ENCODE results near the gene C1QTNF3. TPM values are rescaled to one million over a fixed set of nuclear protein-coding genes. Genes with fewer than 3 reads are reported as not detected.

The C1QTNF3 gene
- total and polyA plus RNA-seq, 2 donors (not counting 1 experiment from before 2014, with no cell fraction given), result 6.6 to 11.9 TPM

- POLR2A ChIA-PET, result no interaction called here
- Mint-ChIP-seq H3K27me3 (no peaks in the 10 kb centered on the region), H3K27ac (no peak overlapping the region), H3K9me3 (ENCODE audit: insufficient read depth) (no peaks in the 10 kb centered on the region), H3K4me1 (no peaks in the 10 kb centered on the region), H3K4me3 (no peak overlapping the region)
- TF ChIP-seq EZH2 (IDR thresholded peaks at IDR 0.05; ENCODE audit: borderline replicate concordance, insufficient read depth, low read depth, low read length, poor library complexity, severe bottlenecking) (no peak), CTCF (IDR thresholded peaks at IDR 0.05) (no peak)
- H3K9ac ChIP-seq (ENCODE audit: low read length), result no peak overlapping the region
- peaks cover 2 to 15% of the 10 kb centered on the region in 2 experiments for H3K36me3 ChIP-seq (replicated peaks in 1 of 2; ENCODE audit: control extremely low read depth in 1 of 2, control insufficient read depth in 1 of 2, extremely low read depth in 1 of 2, insufficient read depth in 2 of 2, low read length in 1 of 2)
- H3K79me2 ChIP-seq (ENCODE audit: control insufficient read depth, insufficient read depth, low read length), result no peaks in the 10 kb centered on the region
- CTCF ChIA-PET, result no interaction called here
- ATAC-seq (ENCODE audit: low read depth) (no peak), DNase-seq (no peak)
- no peaks in the 10 kb centered on the region for H3K9me3 ChIP-seq (ENCODE audit: control extremely low read depth in 1 of 3, control insufficient read depth in 2 of 3, insufficient read depth in 1 of 3, low read length in 2 of 3)
- no peaks in the 10 kb centered on the region for H3K4me1 ChIP-seq (ENCODE audit: control insufficient read depth in 2 of 2, insufficient read depth in 2 of 2, low read length in 2 of 2)
- 80% methylated on average over 5 of the region's 5 CpGs for WGBS (ENCODE audit: insufficient coverage)
- no peak overlapping the region for H3K4me3 ChIP-seq (ENCODE audit: control extremely low read depth in 1 of 5, extremely low read depth in 1 of 5, insufficient read depth in 1 of 5, low read depth in 2 of 5, low read length in 4 of 5)
- no peak overlapping the region for H3K4me2 ChIP-seq (replicated peaks; ENCODE audit: low read depth, low read length, poor library complexity, severe bottlenecking)
- no peak overlapping the region for H3K27ac ChIP-seq (ENCODE audit: low read length in 2 of 2)
- H3K27me3 ChIP-seq (replicated peaks in 1 of 4; ENCODE audit: control extremely low read depth in 1 of 4, control insufficient read depth in 3 of 4, insufficient read depth in 4 of 4, low read length in 3 of 4), result no peaks in the 10 kb centered on the region
- H2AFZ ChIP-seq (ENCODE audit: insufficient read depth, low read depth, low read length, poor library complexity, severe bottlenecking), result no peak overlapping the region
- no peaks in the 10 kb centered on the region for H4K20me1 ChIP-seq (ENCODE audit: control insufficient read depth, insufficient read depth, low read length, poor library complexity, severe bottlenecking)
- intact Hi-C loops (cut with micrococcal nuclease), result no loop called here
Observed at GRCh38 chr5:34016222-34016621, 26.8 kb downstream of the C1QTNF3 start.

GRCh38 chr5:34015120-34015822, 27.7 kb downstream of the C1QTNF3 start:
- Histone ChIP-seq H2AFZ (ENCODE audit: insufficient read depth, low read depth, low read length, poor library complexity, severe bottlenecking) (no peak overlapping the region), H3K27ac (ENCODE audit: low read length in 2 of 2) (no peak overlapping the region), H3K79me2 (ENCODE audit: control insufficient read depth, insufficient read depth, low read length) (no peaks in the 10 kb centered on the region), H3K4me2 (replicated peaks; ENCODE audit: low read depth, low read length, poor library complexity, severe bottlenecking) (no peak overlapping the region), H3K9me3 (ENCODE audit: control extremely low read depth in 1 of 3, control insufficient read depth in 2 of 3, insufficient read depth in 1 of 3, low read length in 2 of 3) (no peaks in the 10 kb centered on the region), H3K4me3 (ENCODE audit: control extremely low read depth in 1 of 5, extremely low read depth in 1 of 5, insufficient read depth in 1 of 5, low read depth in 2 of 5, low read length in 4 of 5) (no peak overlapping the region), H3K4me1 (ENCODE audit: control insufficient read depth in 2 of 2, insufficient read depth in 2 of 2, low read length in 2 of 2) (no peaks in the 10 kb centered on the region), H3K36me3 (replicated peaks in 1 of 2; ENCODE audit: control extremely low read depth in 1 of 2, control insufficient read depth in 1 of 2, extremely low read depth in 1 of 2, insufficient read depth in 2 of 2, low read length in 1 of 2) (peaks cover 2 to 13% of the 10 kb centered on the region in 2 experiments), H3K9ac (ENCODE audit: low read length) (no peak overlapping the region), H3K27me3 (replicated peaks in 1 of 4; ENCODE audit: control extremely low read depth in 1 of 4, control insufficient read depth in 3 of 4, insufficient read depth in 4 of 4, low read length in 3 of 4) (no peaks in the 10 kb centered on the region), H4K20me1 (ENCODE audit: control insufficient read depth, insufficient read depth, low read length, poor library complexity, severe bottlenecking) (no peaks in the 10 kb centered on the region)
- Mint-ChIP-seq H3K4me3 (no peak overlapping the region), H3K27ac (no peak overlapping the region), H3K27me3 (no peaks in the 10 kb centered on the region), H3K9me3 (ENCODE audit: insufficient read depth) (no peaks in the 10 kb centered on the region), H3K4me1 (no peaks in the 10 kb centered on the region)
- DNase-seq (no peak), ATAC-seq (ENCODE audit: low read depth) (no peak)
- intact Hi-C loops (cut with micrococcal nuclease), result no loop called here
- WGBS (ENCODE audit: insufficient coverage), result 80% methylated on average over 2 of the region's 4 CpGs
- ChIA-PET POLR2A (no interaction called here), CTCF (no interaction called here)
- no peak for TF ChIP-seq EZH2 (IDR thresholded peaks at IDR 0.05; ENCODE audit: borderline replicate concordance, insufficient read depth, low read depth, low read length, poor library complexity, severe bottlenecking)
- TF ChIP-seq CTCF (IDR thresholded peaks at IDR 0.05), result no peak
